GM23338 (cell line): ENCODE data around the gene KIAA0513. TPM values are rescaled to one million over a fixed set of nuclear protein-coding genes. Genes with fewer than 3 reads are reported as not detected.

Experiments used
- ATAC-seq: fragments of 200-7000 bp; cut with Tn5 transposase; 3 replicates; pipeline ENCODE4 v1.9.1; 2020
- DNase-seq: peaks from one replicate; pipeline ENCODE4 v3.0.0-alpha.2; 2015; ENCODE audit warnings: low spot score
- H2AFZ ChIP-seq: fragments of 200-600 bp; sonication (generic); 2 replicates; pipeline ENCODE4 v1.8.0; 2016; ENCODE audit warnings: antibody characterized with exemption, mild to moderate bottlenecking, moderate library complexity
- H3F3A ChIP-seq: fragments of 200-600 bp; sonication (generic); replicated peaks from 2 replicates; pipeline ENCODE4 v1.8.0; 2017; ENCODE audit warnings: antibody characterized with exemption, mixed run types, low read depth
- H3K27ac ChIP-seq: fragments of 200-600 bp; sonication (generic); 2 replicates; pipeline ENCODE4 v1.6.1; 2016; ENCODE audit warnings: low read depth
- H3K27me3 ChIP-seq: fragments of 200-600 bp; sonication (generic); 2 replicates; pipeline ENCODE4 v1.8.0; 2016; ENCODE audit warnings: mild to moderate bottlenecking, mixed run types, moderate library complexity; ENCODE audit not compliant: insufficient read depth
- H3K36me3 ChIP-seq: fragments of 200-600 bp; sonication (generic); 2 replicates; pipeline ENCODE4 v1.8.0; 2016; ENCODE audit warnings: mild to moderate bottlenecking; ENCODE audit not compliant: insufficient read depth
- H3K4me1 ChIP-seq: fragments of 200-600 bp; sonication (generic); 2 replicates; pipeline ENCODE4 v1.8.0; 2016; ENCODE audit warnings: mild to moderate bottlenecking, moderate library complexity; ENCODE audit not compliant: insufficient read depth
- H3K4me2 ChIP-seq: fragments of 200-600 bp; sonication (generic); 2 replicates; pipeline ENCODE4 v1.7.1; 2017; ENCODE audit warnings: mixed run types
- H3K4me3 ChIP-seq: fragments of 200-600 bp; sonication (generic); 2 replicates; pipeline ENCODE4 v1.6.1; 2016; ENCODE audit warnings: mixed run types
- H3K79me2 ChIP-seq: fragments of 200-600 bp; sonication (generic); replicated peaks from 2 replicates; pipeline ENCODE4 v1.8.0; 2017; ENCODE audit warnings: mild to moderate bottlenecking; ENCODE audit not compliant: insufficient read depth
- H3K9me2 ChIP-seq: fragments of 200-600 bp; sonication (generic); 2 replicates; pipeline ENCODE4 v1.8.0; 2017; ENCODE audit not compliant: insufficient read depth
- H4K20me1 ChIP-seq: fragments of 200-600 bp; sonication (generic); replicated peaks from 2 replicates; pipeline ENCODE4 v1.8.0; 2017; ENCODE audit warnings: mild to moderate bottlenecking; ENCODE audit not compliant: insufficient read depth
- H3K27ac Mint-ChIP-seq: 2 replicates; pipeline ENCODE4 v1.8.0; 2020; ENCODE audit warnings: inconsistent platforms, mild to moderate bottlenecking, moderate library complexity, mixed read lengths
- H3K27me3 Mint-ChIP-seq: 3 replicates; pipeline ENCODE4 v1.8.0; 2022; ENCODE audit warnings: low read depth, mild to moderate bottlenecking, moderate library complexity, mixed read lengths, inconsistent platforms; ENCODE audit not compliant: insufficient read depth, poor library complexity
- H3K36me3 Mint-ChIP-seq: 3 replicates; pipeline ENCODE4 v1.8.0; 2021; ENCODE audit warnings: low read depth, mild to moderate bottlenecking, inconsistent platforms, moderate library complexity, mixed read lengths
- H3K4me1 Mint-ChIP-seq: 3 replicates; pipeline ENCODE4 v1.8.0; 2020; ENCODE audit warnings: mild to moderate bottlenecking, inconsistent platforms, mixed read lengths
- H3K4me3 Mint-ChIP-seq: 3 replicates; pipeline ENCODE4 v1.8.0; 2021; ENCODE audit warnings: moderate library complexity, mild to moderate bottlenecking, inconsistent platforms, mixed read lengths
- H3K9me3 Mint-ChIP-seq: 3 replicates; pipeline ENCODE4 v1.8.0; 2020; ENCODE audit warnings: moderate library complexity, mild to moderate bottlenecking, inconsistent platforms, mixed read lengths
- CREB1 ChIP-seq: fragments of 250-450 bp; sonication (Bioruptor Pico); IDR thresholded peaks from 2 replicates; pipeline ENCODE4 v1.5.0; 2020; ENCODE audit warnings: low read depth, mild to moderate bottlenecking, moderate library complexity
- ETS1 ChIP-seq: IDR thresholded peaks from 2 replicates; pipeline ENCODE4 v1.6.1; 2016; ENCODE audit warnings: antibody characterized with exemption
- EZH2 ChIP-seq: fragments of 200-600 bp; sonication (generic); IDR thresholded peaks from one replicate; pipeline ENCODE4 v1.8.0; 2017; ENCODE audit warnings: antibody characterized with exemption, mild to moderate bottlenecking, low read depth; ENCODE audit not compliant: unreplicated experiment
- JUNB ChIP-seq: IDR thresholded peaks from one replicate; pipeline ENCODE4 v1.6.1; 2016; ENCODE audit warnings: antibody characterized with exemption; ENCODE audit not compliant: unreplicated experiment
- NANOG ChIP-seq: IDR thresholded peaks from 2 replicates; pipeline ENCODE4 v1.6.1; 2016; ENCODE audit warnings: antibody characterized with exemption, borderline replicate concordance
- POLR2AphosphoS5 ChIP-seq: IDR thresholded peaks from 2 replicates; pipeline ENCODE4 v1.6.1; 2016; ENCODE audit warnings: antibody characterized with exemption, low read depth
- REST ChIP-seq: IDR thresholded peaks from one replicate; pipeline ENCODE4 v1.6.1; 2018; ENCODE audit warnings: antibody characterized with exemption; ENCODE audit not compliant: unreplicated experiment
- STAT1 ChIP-seq: IDR thresholded peaks from one replicate; pipeline ENCODE4 v1.6.1; 2016; ENCODE audit warnings: antibody characterized with exemption; ENCODE audit not compliant: unreplicated experiment
- ZNF331 ChIP-seq: fragments of 250-450 bp; sonication (Bioruptor Pico); IDR thresholded peaks from 2 replicates; pipeline ENCODE4 v1.5.0; 2020; ENCODE audit warnings: low read depth, mild to moderate bottlenecking, moderate library complexity
- ZNF462 ChIP-seq: fragments of 250-450 bp; sonication (Bioruptor Pico); IDR thresholded peaks from 2 replicates; pipeline ENCODE4 v1.5.0; 2020; ENCODE audit warnings: mild to moderate bottlenecking, moderate library complexity
- polyA plus RNA-seq: library from polyadenylated mRNA; unstranded; fragments of >200 nt; fragmentation: Nextera tagmentation; extraction: Ambion mirVana; gene quantifications from 2 replicates; pipeline ENCODE4 v1.2.1, GENCODE V29; 2016
- total RNA-seq: library from RNA; depleted of rRNA; stranded (reverse); fragments of >200 nt; shearing (Covaris generic); gene quantifications from 2 replicates; pipeline ENCODE4 v1.2.3, GENCODE V29; 2014

The KIAA0513 gene
- total and polyA plus RNA-seq, 2 experiments from 2014 or later: 2.1 to 8.7 TPM

- no peak for TF ChIP-seq ETS1
Observed at GRCh38 chr16:85098565-85098964, 71.0 kb downstream of the KIAA0513 start (continued).

- Histone ChIP-seq H3K9me2 (no peaks in the 10 kb centered on the region), H3K27me3 (no peaks in the 10 kb centered on the region), H3K36me3 (no peaks in the 10 kb centered on the region), H2AFZ (no peak overlapping the region), H3K4me3 (no peak overlapping the region), H4K20me1 (no peaks in the 10 kb centered on the region), H3K4me2 (no peak overlapping the region), H3K79me2 (no peaks in the 10 kb centered on the region), H3F3A (no peaks in the 10 kb centered on the region; the same call in 1 of the 2 replicates), H3K27ac (no peak overlapping the region), H3K4me1 (no peaks in the 10 kb centered on the region)
- no peaks in the 10 kb centered on the region; the same call in 2 of the 3 replicates for H3K4me1 Mint-ChIP-seq
- ATAC-seq (no peak), DNase-seq (no peak)
- no peak overlapping the region for H3K27ac Mint-ChIP-seq
- no peaks in the 10 kb centered on the region for H3K27me3 Mint-ChIP-seq
- H3K9me3 Mint-ChIP-seq: no peaks in the 10 kb centered on the region
- TF ChIP-seq EZH2: no peak
- no peak for TF ChIP-seq ZNF462 (CRISPR knock-in tag)
- TF ChIP-seq STAT1: no peak
- TF ChIP-seq REST: no peak
- no peak for TF ChIP-seq NANOG
- TF ChIP-seq CREB1 (CRISPR knock-in tag): no peak
- TF ChIP-seq ZNF331 (CRISPR knock-in tag): no peak
- TF ChIP-seq JUNB: no peak
- no peak for TF ChIP-seq POLR2AphosphoS5
- TF ChIP-seq ETS1: no peak
- no peaks in the 10 kb centered on the region for H3K36me3 Mint-ChIP-seq
- H3K4me3 Mint-ChIP-seq: no peak overlapping the region
Observed at GRCh38 chr16:85100265-85100664, 72.7 kb downstream of the KIAA0513 start.
